GM18507 (cell line): ENCODE data around the gene DNAJB12.
"Not testable (repeated sequence)": the region's sequence is repeated elsewhere in the genome, so short reads cannot be mapped to it uniquely, and the experiment has no call there.

Experiments used
- DNase-seq: peaks from one replicate; pipeline ENCODE4 v3.0.0; 2011; ENCODE audit warnings: low read depth; ENCODE audit not compliant: insufficient read length; ENCODE audit errors: extremely low spot score
- FAIRE-seq: peaks from 2 replicates; lab custom pipeline; 2011; peaks lifted over from hg19 to GRCh38; lab: Jason Lieb, UNC

The DNAJB12 gene

DNA sequence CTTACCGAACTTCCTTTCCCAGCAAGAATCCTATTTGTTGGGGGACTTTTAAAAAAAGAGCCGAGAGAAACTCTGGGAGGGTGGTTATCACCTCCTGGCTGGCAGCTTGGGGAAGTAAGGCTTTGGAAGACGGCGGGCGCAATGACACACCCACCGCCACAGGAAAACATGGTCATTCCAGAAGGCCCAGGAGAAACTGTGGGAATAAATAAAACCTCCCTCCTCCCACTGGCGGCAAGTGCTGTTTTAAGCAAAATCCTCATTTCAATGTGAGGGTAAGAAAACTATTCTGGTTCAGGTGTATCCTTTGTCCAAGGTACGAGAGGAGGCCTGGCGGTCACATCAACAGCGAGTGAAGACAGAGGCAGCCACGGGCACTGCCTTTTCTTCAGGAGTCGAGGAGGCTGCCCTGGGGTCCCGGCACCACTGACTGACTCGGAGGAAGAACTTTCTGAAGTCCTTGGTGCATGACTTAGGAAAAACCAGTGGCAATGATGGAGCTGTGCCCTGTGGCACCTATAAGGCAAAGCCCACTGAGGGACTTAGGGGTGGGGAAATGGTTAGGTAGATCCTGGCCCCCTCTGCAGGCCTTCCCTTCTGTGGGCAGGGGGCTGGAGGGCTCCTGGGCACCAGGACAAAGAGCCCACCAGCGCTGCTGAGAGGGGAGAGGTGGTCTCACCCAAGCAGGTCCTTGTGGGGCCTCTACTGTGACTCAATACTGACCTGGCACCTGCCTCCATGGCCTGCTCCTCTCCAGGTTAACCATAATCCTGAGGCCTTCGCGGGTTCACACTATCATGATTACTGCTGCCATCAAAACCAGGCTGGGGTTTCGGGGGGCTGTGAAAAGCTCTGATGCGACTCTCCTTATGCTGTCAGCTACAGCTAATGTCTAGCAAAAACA lies 21.4 kb downstream of the DNAJB12 start:
- no peak for DNase-seq
- FAIRE-seq: no peak

GRCh38 chr10:72332423-72333111 lies 22.2 kb downstream of the DNAJB12 start:
- no peak for DNase-seq
- FAIRE-seq: no peak

GRCh38 chr10:72331575-72332422 lies 22.9 kb downstream of the DNAJB12 start:
- DNase-seq (no peak), FAIRE-seq (peak; percentile 83)

DNA sequence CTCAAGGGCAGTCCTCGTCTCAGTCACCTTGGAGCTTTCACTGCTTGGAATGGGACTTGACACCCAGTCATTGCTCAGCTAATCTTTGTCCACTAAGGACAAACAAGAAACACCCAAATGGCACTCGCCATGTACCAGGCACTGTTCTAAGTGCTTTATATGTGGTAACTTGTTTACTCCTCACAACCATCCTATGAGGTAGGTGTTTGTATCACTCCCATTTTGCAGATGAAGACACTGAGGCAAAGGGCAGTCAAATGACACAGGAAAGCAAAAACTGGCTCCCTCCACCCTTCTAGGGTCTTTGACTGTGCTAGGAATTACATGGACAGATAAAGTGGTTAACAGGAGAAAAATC lies 24.7 kb downstream of the DNAJB12 start:
- FAIRE-seq (no peak), DNase-seq (no peak)

DNA sequence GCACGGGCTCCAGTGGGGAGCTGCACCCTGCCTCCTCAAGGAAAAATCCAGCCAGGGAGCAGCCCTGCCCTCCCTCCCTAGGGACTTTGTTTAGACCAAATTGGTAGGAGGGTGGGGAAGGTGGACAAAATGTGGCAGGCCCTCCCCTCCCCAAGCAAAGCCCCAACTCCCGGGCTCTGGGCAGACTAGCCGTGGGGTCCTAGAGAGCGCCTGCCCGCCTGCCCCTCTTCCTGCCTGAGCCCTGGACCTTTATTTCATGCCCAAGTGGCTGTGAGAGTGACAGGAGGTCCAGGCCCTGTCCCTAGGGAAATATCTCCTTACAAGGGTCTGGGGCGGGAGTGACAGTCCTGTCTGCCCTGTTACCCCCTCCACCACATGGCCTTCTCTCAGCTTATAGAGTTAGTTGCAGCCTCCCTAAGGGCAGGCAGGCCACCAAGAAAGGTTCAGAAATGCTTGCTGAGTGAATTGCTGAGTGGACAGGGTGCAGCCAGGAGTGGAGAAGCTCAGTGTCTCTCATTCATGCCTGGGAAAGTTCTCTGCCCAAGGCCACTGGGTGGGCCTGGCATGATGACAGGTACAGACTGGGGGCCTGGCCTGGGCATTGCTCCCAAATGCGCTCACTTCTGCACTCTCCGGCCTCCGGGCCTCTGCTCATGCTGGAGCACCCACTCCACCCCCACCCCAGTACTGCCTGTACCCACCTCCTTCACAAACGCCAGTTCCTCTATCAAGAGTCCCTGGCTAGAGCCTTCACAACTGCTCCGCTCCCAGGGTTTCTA lies 25.2 kb downstream of the DNAJB12 start:
- DNase-seq: no peak
- FAIRE-seq: no peak

DNA sequence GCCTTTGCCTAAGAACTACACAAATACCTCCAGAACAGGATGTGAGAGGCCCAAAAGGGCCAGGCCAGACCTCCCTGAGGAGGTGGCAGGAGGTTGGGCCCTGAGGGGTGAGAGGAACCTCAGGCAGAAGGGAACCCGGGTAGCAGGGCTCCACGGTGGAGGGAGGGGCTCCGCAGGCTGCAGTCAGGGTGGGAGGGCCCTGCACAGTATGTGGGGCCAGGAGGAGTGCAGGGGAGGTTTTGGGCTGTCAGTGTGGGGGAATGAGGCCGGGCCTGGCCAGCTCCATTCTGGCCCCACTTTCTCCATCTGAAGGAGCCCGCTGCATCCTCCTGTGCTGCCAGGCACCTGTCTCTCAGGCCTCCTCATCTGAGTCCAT lies 25.9 kb downstream of the DNAJB12 start:
- FAIRE-seq (no peak), DNase-seq (no peak)

- DNase-seq: no peak
- no peak for FAIRE-seq
Observed at GRCh38 chr10:72328045-72328828, 26.5 kb downstream of the DNAJB12 start.

- not testable (repeated sequence) for FAIRE-seq, DNase-seq
Observed at GRCh38 chr10:72326665-72327603, 27.8 kb downstream of the DNAJB12 start.

DNA sequence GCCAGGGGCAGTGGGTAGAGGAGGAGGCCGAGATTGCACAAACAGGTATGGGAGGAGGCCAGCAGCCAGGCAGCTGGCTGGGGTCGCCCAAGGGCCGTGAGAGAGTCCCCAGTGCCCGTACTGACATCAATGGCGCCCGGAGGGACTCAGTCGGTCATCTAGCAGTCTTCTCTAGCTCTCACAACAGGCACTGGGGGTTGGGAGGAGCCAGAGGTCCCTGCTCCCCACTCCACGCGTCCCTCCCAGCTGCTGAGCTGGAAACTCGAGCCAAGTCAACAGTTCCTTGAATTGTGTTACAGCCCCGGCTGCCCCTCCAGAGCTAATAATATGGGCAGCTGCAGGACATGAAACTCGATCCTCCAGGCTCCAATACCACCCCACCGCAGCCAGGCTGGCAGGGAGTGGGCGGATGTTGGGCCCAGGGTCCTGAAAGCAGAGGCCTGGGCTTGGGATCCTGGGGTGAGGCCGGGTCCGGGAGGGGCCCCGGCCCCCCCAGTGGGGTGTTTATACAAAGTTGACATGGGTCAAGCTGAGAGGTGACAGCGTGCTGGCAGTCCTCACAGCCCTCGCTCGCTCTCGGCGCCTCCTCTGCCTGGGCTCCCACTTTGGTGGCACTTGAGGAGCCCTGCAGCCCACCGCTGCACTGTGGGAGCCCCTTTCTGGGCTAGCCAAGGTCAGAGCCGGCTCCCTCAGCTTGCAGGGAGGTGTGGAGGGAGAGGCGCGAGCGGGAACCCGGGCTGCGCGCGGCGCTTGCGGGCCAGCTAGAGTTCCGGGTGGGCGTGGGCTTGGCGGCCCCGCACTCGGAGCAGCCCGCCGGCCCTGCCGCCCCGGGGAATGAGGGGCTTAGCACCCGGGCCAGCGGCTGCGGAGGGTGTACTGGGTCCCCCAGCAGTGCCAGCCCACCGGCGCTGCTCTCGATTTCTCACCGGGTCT lies 29.2 kb downstream of the DNAJB12 start:
- not testable (repeated sequence) for FAIRE-seq, DNase-seq

- no peak for DNase-seq
- no peak for FAIRE-seq
Observed at GRCh38 chr10:72323771-72324191, 30.9 kb downstream of the DNAJB12 start.

DNA sequence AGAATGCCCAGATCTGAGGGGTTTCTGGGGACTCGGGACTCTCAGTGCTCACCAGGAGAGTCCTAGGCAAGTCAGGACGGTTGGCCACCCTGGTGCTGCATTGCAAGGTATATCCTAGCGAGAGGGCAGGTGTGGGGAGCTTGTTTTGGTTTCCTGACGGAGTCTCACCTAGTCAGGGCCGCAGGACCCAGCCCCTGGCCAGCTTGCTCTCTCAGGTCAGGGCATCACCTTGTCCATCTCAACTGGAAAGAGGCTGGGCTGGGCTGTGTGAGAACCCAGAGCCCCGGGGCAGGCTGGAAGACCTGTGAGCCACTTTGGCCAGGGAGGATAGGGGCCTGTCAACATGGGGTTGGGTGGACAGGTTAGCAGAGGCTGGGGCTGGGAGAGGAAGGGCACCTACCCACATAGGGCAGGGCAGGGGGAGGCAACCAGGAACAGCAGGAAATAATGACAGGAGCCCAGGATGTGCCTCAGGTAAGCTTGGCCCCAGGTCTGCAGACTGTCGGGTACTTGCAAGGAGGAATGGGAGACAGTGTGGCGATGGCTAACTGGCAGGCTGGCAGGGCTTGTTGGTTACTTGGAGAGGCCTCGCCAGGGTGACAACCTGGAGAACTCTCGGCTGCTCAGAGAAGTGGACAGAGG lies 31.5 kb downstream of the DNAJB12 start:
- FAIRE-seq: no peak
- DNase-seq: no peak

DNA sequence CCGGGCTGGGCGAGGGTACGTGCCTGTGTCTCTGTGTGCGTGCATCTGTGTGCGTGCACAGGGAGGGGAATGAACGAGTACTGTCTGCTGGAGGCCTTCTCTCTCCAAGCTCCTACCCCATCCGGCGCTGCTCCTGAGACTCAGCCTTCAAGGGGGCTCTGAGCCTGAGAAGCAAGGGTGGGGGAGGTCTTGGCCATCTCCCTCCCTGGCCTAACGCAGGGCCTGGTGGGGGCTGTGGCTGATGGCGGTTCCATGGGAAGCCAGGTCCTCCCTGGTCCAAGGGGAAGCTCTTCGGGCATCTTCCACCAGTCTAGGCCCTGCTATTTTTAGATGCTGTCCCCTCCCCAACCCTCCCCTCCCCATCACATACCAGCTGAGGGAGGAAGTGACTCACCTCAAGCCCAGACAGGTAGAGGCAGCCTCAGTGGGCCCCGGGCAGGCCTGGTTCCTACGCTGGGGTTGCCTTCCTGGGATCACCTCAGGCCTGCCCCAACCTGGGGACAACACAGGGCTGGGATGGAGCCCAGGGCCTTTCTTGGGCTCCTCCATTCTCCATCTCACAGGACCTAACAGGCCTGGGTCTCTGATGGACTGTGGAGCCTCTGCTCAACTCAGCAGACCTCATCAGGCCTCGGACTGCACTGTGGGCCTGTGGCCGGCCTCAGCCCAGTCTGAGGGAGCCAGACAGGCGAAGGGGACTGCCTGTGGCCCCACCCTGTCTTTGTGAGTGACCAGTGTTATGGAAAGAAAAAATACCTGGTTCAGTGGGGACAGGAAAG lies 32.2 kb downstream of the DNAJB12 start:
- FAIRE-seq (no peak), DNase-seq (no peak)

- FAIRE-seq (no peak), DNase-seq (no peak)
Observed at GRCh38 chr10:72322030-72322279, 32.8 kb downstream of the DNAJB12 start.

- no peak for DNase-seq
Observed at GRCh38 chr10:72321248-72322029, 33.3 kb downstream of the DNAJB12 start.

GRCh38 chr10:72320676-72321247 lies 34.0 kb downstream of the DNAJB12 start:
- FAIRE-seq (peak; percentile 90), DNase-seq (peak; percentile 82)

More at GRCh38 chr10:72321248-72322029, 33.3 kb downstream of the DNAJB12 start:
- no peak for FAIRE-seq
